ENCODE measurements around the gene TEX47.

TEX47 gene

GRCh38 chr7:88758381-88759229 lies 36.9 kb downstream of the TEX47 start:
- TF ChIP-seq, protein P1, sequence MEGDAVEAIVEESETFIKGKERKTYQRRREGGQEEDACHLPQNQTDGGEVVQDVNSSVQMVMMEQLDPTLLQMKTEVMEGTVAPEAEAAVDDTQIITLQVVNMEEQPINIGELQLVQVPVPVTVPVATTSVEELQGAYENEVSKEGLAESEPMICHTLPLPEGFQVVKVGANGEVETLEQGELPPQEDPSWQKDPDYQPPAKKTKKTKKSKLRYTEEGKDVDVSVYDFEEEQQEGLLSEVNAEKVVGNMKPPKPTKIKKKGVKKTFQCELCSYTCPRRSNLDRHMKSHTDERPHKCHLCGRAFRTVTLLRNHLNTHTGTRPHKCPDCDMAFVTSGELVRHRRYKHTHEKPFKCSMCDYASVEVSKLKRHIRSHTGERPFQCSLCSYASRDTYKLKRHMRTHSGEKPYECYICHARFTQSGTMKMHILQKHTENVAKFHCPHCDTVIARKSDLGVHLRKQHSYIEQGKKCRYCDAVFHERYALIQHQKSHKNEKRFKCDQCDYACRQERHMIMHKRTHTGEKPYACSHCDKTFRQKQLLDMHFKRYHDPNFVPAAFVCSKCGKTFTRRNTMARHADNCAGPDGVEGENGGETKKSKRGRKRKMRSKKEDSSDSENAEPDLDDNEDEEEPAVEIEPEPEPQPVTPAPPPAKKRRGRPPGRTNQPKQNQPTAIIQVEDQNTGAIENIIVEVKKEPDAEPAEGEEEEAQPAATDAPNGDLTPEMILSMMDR (IDR thresholded peaks at IDR 0.05; ENCODE audit: low read depth, low read length) = no peak
- peak overlapping the region; percentile 8 for H3K4me3 ChIP-seq (ENCODE audit: low read depth, low read length)
- DNase-seq (ENCODE audit: low read depth, low spot score) = peak; percentile 26
- in situ Hi-C loops (cut with HindIII; ENCODE audit: low sequenced_read_pairs) = no loop called here

DNA sequence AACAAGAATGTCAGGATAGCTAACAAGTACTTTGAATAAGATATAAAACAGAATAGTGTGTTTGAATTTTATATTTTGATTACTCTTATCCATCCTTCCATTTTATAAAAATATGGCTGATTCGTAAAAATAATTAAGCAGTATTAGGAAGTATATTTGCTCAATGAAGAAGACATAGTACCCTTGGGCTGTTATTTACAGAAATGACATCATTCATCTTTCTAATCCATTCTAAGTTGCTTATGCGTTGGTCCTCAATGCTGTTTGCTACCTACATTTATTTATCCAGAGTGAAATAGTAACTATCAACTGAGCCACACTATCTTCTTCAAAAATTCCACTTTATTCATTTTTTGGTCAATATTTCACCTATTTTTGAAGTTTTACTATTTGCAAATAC lies 38.2 kb downstream of the TEX47 start:
- in situ Hi-C loops (cut with HindIII; ENCODE audit: low sequenced_read_pairs) = no loop called here
- TF ChIP-seq, protein P1 (IDR thresholded peaks at IDR 0.05; ENCODE audit: low read depth, low read length) = no peak
- H3K4me3 ChIP-seq (ENCODE audit: low read depth, low read length) = no peak overlapping the region
- DNase-seq (ENCODE audit: low read depth, low spot score) = no peak

DNA sequence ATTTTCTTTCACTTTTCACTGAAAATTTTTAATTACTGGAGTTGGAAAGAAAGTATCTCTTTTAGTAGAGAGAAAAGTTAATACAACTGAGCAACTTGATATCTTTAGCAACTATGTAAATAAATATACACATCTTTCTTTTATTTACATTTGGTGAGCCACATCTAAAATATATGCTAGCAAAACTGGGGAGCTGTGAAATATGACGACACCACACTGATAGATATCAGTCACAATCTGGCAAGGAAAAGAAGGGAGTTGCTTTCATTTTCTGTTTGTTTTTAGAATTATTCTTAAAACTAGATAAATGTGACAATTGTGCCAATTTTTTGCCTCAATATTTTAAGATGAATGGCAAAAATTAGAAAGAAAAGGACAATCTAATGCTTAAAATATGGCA lies 38.7 kb downstream of the TEX47 start:
- TF ChIP-seq, protein P1 (IDR thresholded peaks at IDR 0.05; ENCODE audit: low read depth, low read length) = no peak
- DNase-seq (ENCODE audit: low read depth, low spot score) = no peak
- in situ Hi-C loops (cut with HindIII; ENCODE audit: low sequenced_read_pairs) = no loop called here
- no peak overlapping the region for H3K4me3 ChIP-seq (ENCODE audit: low read depth, low read length)

DNA sequence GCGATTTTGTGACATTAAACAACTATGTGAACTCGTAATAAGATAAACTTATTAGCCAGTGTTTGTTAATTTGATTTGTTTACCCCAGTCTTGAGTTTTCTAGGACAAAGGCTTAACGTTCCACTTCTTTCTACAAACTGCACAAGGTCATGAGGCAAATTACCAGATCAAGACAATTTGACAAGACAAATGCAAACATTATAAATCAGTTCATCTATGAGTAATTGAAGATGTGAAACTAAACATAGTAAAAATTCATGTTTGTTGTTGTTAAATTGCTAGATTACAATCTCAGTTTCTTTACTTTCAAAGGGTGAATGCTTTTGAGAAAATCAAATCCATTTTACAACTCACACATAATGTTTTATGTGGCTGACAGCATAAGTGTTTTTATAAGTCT lies 49.4 kb downstream of the TEX47 start:
- in situ Hi-C loops (cut with HindIII; ENCODE audit: low sequenced_read_pairs) = no loop called here
- TF ChIP-seq, protein P1 (IDR thresholded peaks at IDR 0.05; ENCODE audit: low read depth, low read length) = no peak
- H3K4me3 ChIP-seq (ENCODE audit: low read depth, low read length) = no peak overlapping the region
- no peak for DNase-seq (ENCODE audit: low read depth, low spot score)

Measured in astrocyte of the spinal cord (primary cell).